ENCODE measurements around the gene SAMD4A.

SAMD4A gene

DNA sequence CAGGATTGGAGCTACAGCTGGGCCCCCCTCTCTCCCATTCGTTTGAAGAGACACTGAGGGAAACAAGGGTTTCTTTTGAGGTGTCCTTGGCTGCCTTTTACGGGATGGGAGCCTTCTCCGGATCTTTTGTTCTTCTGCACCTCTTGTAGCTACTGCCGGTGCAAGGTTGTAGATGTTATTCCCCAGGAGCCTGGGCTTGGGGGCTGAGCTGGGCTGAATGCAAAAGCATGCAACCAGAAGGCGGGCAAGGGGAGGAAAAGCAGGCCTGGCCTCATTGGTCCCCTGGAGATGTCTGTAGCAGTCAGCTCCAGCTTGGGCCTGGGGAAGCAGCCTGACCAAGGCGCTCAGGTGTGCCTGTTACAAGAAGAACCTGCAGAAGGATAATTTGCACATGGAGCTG, 225.4 kb downstream of the SAMD4A start:
- ChIA-PET POLR2A (interaction anchor here (1.0 kb wide), 1 partner anchor 10 kb away, joined by 3 read pairs; no protein-coding TSS in a partner anchor), CTCF (interaction anchor here (0.8 to 1.0 kb wide), 3 partner anchors 9 to 175 kb away, joined by 3 to 4 read pairs (median 4); no protein-coding TSS in a partner anchor)
- TF ChIP-seq FOXM1 (IDR thresholded peaks at IDR 0.05; ENCODE audit: borderline replicate concordance) = no peak
- DNase-seq (ENCODE audit: extremely low spot score) = no peak

DNA sequence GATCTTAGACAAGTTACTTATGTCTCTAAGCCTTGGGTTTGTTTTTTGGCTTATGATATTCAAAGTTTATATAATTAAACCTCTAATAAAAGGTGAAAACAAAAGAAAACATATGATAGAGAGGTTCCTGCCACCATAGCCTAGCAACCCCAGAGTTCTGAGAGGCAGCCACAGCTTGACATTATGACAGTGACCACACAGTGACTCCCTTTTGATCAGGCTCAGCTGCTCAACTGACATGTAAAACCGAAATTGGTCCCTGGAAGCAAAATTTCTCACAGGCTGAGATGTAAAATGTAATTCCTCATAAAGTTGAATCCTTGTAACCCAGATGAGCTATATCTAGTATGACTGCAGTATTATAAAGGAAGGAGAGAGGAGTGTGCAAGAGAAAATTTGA, 227.2 kb downstream of the SAMD4A start:
- ChIA-PET POLR2A (no interaction called here), CTCF (interaction anchor here (1.5 to 1.6 kb wide), 2 partner anchors 12 to 21 kb away, joined by 4 to 5 read pairs; no protein-coding TSS in a partner anchor)
- DNase-seq (ENCODE audit: extremely low spot score) = no peak
- no peak for TF ChIP-seq ARNT (IDR thresholded peaks at IDR 0.05)
- TF ChIP-seq BHLHE40 (IDR thresholded peaks at IDR 0.05; ENCODE audit: borderline replicate concordance) = no peak
- TF ChIP-seq, protein P1, sequence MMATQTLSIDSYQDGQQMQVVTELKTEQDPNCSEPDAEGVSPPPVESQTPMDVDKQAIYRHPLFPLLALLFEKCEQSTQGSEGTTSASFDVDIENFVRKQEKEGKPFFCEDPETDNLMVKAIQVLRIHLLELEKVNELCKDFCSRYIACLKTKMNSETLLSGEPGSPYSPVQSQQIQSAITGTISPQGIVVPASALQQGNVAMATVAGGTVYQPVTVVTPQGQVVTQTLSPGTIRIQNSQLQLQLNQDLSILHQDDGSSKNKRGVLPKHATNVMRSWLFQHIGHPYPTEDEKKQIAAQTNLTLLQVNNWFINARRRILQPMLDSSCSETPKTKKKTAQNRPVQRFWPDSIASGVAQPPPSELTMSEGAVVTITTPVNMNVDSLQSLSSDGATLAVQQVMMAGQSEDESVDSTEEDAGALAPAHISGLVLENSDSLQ (IDR thresholded peaks at IDR 0.05) = no peak
- no peak for TF ChIP-seq HDGF (IDR thresholded peaks at IDR 0.05; ENCODE audit: borderline replicate concordance)
- TF ChIP-seq L3MBTL2 (conservative IDR thresholded peaks at IDR 0.05) = no peak

DNA sequence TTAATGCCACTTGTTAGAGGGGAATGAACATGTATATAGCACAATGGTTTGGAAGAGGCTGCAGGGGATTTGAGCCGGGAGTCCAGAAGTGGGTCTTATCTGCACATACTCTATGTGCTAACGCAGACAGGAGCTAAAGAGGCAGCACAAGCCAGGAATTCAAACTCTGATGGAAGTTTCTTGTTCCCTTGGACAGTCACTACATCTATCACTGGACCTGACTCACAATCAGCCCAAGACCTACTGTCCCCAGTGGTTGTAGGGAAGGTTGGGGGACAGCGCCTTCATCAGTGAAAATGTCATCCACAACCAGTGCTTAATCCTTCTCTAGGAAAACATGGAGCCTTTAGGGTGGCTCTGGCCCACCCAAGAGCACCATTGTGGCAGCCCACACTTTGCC, 227.9 kb downstream of the SAMD4A start:
- TF ChIP-seq FOXM1 (IDR thresholded peaks at IDR 0.05; ENCODE audit: borderline replicate concordance) (no peak), ZNF384 (IDR thresholded peaks at IDR 0.05) (no peak), NFRKB (IDR thresholded peaks at IDR 0.05) (no peak), LEF1 (IDR thresholded peaks at IDR 0.05; ENCODE audit: borderline replicate concordance) (no peak), SP1 (IDR thresholded peaks at IDR 0.05) (no peak), ARNT (IDR thresholded peaks at IDR 0.05) (no peak), FOXK2 (IDR thresholded peaks at IDR 0.05) (no peak), HDGF (IDR thresholded peaks at IDR 0.05; ENCODE audit: borderline replicate concordance) (no peak), SUZ12 (IDR thresholded peaks at IDR 0.05) (no peak), ELF4 (IDR thresholded peaks at IDR 0.05) (no peak), FOXA1 (IDR thresholded peaks at IDR 0.05) (no peak), CTBP1 (IDR thresholded peaks at IDR 0.05; ENCODE audit: borderline replicate concordance) (no peak), BHLHE40 (IDR thresholded peaks at IDR 0.05; ENCODE audit: borderline replicate concordance) (no peak), TARDBP (IDR thresholded peaks at IDR 0.05) (no peak), L3MBTL2 (conservative IDR thresholded peaks at IDR 0.05) (no peak)
- TF ChIP-seq, protein P1 (IDR thresholded peaks at IDR 0.05) = no peak
- no peak for DNase-seq (ENCODE audit: extremely low spot score)
- CTCF ChIA-PET = interaction anchor here (1.0 to 1.6 kb wide), 3 partner anchors 12 to 22 kb away, joined by 3 to 5 read pairs (median 4); no protein-coding TSS in a partner anchor
- POLR2A ChIA-PET = no interaction called here

DNA sequence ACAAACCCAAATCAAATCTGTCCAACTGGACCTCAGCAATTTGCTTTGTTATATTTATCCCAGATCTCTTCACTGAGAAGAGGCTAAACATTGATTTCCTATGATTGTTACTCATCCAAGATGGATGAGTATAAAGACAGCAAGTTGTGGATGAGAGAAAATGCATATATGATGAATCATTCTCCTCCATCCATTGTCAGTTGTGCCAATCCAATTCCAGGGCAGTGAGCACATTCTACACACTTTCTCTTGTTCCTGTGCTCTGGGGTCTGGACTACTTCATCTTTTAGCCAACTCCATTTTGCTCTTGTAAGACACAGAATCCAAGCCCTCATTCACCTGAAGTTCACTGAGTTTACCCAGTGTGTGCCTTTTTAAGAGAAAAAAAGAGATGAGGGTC, 230.0 kb downstream of the SAMD4A start:
- TF ChIP-seq ZNF384 (IDR thresholded peaks at IDR 0.05) (no peak), FOXA1 (IDR thresholded peaks at IDR 0.05) (no peak), SUZ12 (IDR thresholded peaks at IDR 0.05) (no peak), LEF1 (IDR thresholded peaks at IDR 0.05; ENCODE audit: borderline replicate concordance) (no peak), FOXK2 (IDR thresholded peaks at IDR 0.05) (no peak), SP1 (IDR thresholded peaks at IDR 0.05) (no peak), HDGF (IDR thresholded peaks at IDR 0.05; ENCODE audit: borderline replicate concordance) (no peak), FOXM1 (IDR thresholded peaks at IDR 0.05; ENCODE audit: borderline replicate concordance) (no peak), L3MBTL2 (conservative IDR thresholded peaks at IDR 0.05) (no peak), ELF4 (IDR thresholded peaks at IDR 0.05) (no peak)
- DNase-seq (ENCODE audit: extremely low spot score) = no peak
- CTCF ChIA-PET = interaction anchor here (1.2 kb wide), 1 partner anchor 23 kb away, joined by 3 read pairs; no protein-coding TSS in a partner anchor
- POLR2A ChIA-PET = no interaction called here

DNA sequence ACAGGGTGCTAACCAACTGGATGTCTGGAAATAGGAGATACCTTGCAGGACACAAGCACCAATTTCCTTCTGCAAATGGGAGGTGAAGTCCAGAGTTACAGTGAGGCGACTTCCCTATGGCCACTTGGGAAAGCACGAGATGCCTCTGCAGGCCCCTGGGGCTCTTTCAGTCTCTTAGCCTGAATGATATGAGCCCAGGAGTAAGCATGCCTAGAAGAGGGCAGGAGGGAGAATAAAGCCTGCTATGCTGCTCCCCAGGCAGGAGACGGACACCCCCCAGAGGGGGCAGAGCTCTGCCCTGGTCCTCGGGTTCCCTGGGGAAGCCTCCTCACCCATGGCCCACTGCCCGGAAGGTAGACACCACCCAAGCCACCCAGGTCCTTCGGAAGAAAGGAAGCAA, 230.6 kb downstream of the SAMD4A start:
- TF ChIP-seq L3MBTL2 (conservative IDR thresholded peaks at IDR 0.05) (no peak), FOXM1 (IDR thresholded peaks at IDR 0.05; ENCODE audit: borderline replicate concordance) (no peak), FOXK2 (IDR thresholded peaks at IDR 0.05) (no peak), BHLHE40 (IDR thresholded peaks at IDR 0.05; ENCODE audit: borderline replicate concordance) (no peak), HDGF (IDR thresholded peaks at IDR 0.05; ENCODE audit: borderline replicate concordance) (no peak), SUZ12 (IDR thresholded peaks at IDR 0.05) (no peak), ARNT (IDR thresholded peaks at IDR 0.05) (no peak), CTBP1 (IDR thresholded peaks at IDR 0.05; ENCODE audit: borderline replicate concordance) (no peak), LEF1 (IDR thresholded peaks at IDR 0.05; ENCODE audit: borderline replicate concordance) (no peak), ELF4 (IDR thresholded peaks at IDR 0.05) (no peak)
- TF ChIP-seq, protein P1 (IDR thresholded peaks at IDR 0.05) = no peak
- ChIA-PET POLR2A (no interaction called here), CTCF (interaction anchor here (1.2 kb wide), 1 partner anchor 23 kb away, joined by 3 read pairs; no protein-coding TSS in a partner anchor)
- DNase-seq (ENCODE audit: extremely low spot score) = no peak

DNA sequence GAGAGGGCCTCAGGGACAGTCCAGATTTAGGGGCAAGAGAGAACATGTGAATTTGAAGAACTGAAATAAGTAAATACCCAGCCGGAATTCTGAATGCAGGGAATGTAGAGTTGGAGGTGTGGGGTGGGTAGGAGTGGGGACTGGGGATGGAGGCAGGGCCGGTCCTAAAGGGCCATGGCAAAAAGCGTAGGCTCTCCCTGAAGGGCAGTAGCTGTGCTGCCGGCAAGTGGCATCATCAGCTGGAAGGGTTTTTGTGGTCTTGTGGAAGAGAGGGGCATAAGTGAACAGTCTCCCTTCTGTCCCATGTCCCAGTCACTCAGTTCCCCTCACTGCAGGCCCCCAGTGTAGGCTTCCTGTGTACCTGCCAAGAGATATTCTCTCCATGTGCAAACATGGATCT, 231.1 kb downstream of the SAMD4A start:
- CTCF ChIA-PET = no interaction called here

More for the DNA sequence above, 231.1 kb downstream of the SAMD4A start:
- no peak for DNase-seq (ENCODE audit: extremely low spot score)
- TF ChIP-seq, protein P1 (IDR thresholded peaks at IDR 0.05) = no peak
- TF ChIP-seq SP1 (IDR thresholded peaks at IDR 0.05) (no peak), CTBP1 (IDR thresholded peaks at IDR 0.05; ENCODE audit: borderline replicate concordance) (no peak), HDGF (IDR thresholded peaks at IDR 0.05; ENCODE audit: borderline replicate concordance) (no peak), SUZ12 (IDR thresholded peaks at IDR 0.05) (no peak), BHLHE40 (IDR thresholded peaks at IDR 0.05; ENCODE audit: borderline replicate concordance) (no peak), ARNT (IDR thresholded peaks at IDR 0.05) (no peak), LEF1 (IDR thresholded peaks at IDR 0.05; ENCODE audit: borderline replicate concordance) (no peak), NFRKB (IDR thresholded peaks at IDR 0.05) (no peak), ZNF384 (IDR thresholded peaks at IDR 0.05) (no peak), TARDBP (IDR thresholded peaks at IDR 0.05) (no peak), ELF4 (IDR thresholded peaks at IDR 0.05) (no peak), FOXA1 (IDR thresholded peaks at IDR 0.05) (no peak), FOXK2 (IDR thresholded peaks at IDR 0.05) (no peak), L3MBTL2 (conservative IDR thresholded peaks at IDR 0.05) (no peak), FOXM1 (IDR thresholded peaks at IDR 0.05; ENCODE audit: borderline replicate concordance) (no peak)
- POLR2A ChIA-PET = no interaction called here

All from HEK293T (cell line).